Stimulated activated CD4-positive, alpha-beta T cell treated with anti-CD3 and anti-CD28 coated beads, Interleukin-2, amount 100 ng/mL, for 4 hours (primary cell): ENCODE measurements around the gene COPS8.

Source experiments
- DNase-seq: peaks from one replicate; pipeline ENCODE4 v3.0.0-alpha.2; 2020; ENCODE audit warnings: low read depth

Gene COPS8

GRCh38 chr2:237131749-237132533 is 46.3 kb downstream of the COPS8 start:
- no peak for DNase-seq

GRCh38 chr2:237132799-237133198 is 47.1 kb downstream of the COPS8 start:
- DNase-seq = no peak

GRCh38 chr2:237134321-237135230 is 48.9 kb downstream of the COPS8 start:
- no peak for DNase-seq

- DNase-seq = no peak
Measured at GRCh38 chr2:237136824-237137223, 51.1 kb downstream of the COPS8 start.

GRCh38 chr2:237137626-237138323 is 52.1 kb downstream of the COPS8 start:
- no peak for DNase-seq

GRCh38 chr2:237139123-237139675 is 53.5 kb downstream of the COPS8 start:
- no peak for DNase-seq

- no peak for DNase-seq
Measured at GRCh38 chr2:237140689-237141285, 55.1 kb downstream of the COPS8 start.

GRCh38 chr2:237141571-237142051 is 55.9 kb downstream of the COPS8 start:
- DNase-seq = no peak

- DNase-seq = no peak
Measured at GRCh38 chr2:237143118-237143517, 57.4 kb downstream of the COPS8 start.

GRCh38 chr2:237143676-237144440 is 58.2 kb downstream of the COPS8 start:
- no peak for DNase-seq

GRCh38 chr2:237144516-237144915 is 58.8 kb downstream of the COPS8 start:
- DNase-seq = no peak

GRCh38 chr2:237147317-237147716 is 61.6 kb downstream of the COPS8 start:
- no peak for DNase-seq

GRCh38 chr2:237148624-237149023 is 62.9 kb downstream of the COPS8 start:
- no peak for DNase-seq

GRCh38 chr2:237149425-237149824 is 63.7 kb downstream of the COPS8 start:
- DNase-seq = peak; percentile 29
